ENCODE results near the gene NUPR2.
"Not testable (repeated sequence)": the region's sequence is repeated elsewhere in the genome, so short reads cannot be mapped to it uniquely, and the experiment has no call there.

The NUPR2 gene

DNA sequence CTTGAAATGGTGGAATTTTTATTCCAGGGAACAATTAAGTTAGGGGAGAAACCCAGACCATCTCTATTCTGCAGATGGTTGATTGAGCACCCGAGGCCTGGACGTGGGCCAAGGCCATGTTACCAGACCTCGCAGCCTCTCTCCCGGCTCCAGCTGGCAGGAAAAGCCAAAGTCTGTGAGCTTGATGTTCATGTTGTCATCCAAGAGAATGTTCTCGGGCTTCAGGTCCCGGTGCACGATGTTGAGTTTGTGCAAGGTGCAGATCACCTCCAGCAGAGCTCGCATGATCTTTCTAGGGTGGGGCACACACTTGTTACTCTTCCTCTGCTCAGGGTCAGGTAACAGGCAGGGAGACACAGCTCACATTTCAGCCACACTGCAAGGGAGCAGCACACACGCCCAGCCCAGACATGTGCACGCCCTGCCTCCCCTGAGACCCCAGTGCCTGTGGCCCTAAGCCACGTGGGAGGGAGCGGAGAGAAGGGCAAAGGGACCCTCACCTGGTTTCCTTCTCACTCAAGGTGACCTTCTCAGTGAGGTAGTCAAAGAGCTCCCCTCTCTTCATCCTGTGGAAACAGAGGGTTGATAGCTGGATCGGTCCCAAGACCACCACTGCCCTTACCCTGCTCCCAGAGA, 32.9 kb downstream of the NUPR2 start:
- no peak for DNase-seq

DNA sequence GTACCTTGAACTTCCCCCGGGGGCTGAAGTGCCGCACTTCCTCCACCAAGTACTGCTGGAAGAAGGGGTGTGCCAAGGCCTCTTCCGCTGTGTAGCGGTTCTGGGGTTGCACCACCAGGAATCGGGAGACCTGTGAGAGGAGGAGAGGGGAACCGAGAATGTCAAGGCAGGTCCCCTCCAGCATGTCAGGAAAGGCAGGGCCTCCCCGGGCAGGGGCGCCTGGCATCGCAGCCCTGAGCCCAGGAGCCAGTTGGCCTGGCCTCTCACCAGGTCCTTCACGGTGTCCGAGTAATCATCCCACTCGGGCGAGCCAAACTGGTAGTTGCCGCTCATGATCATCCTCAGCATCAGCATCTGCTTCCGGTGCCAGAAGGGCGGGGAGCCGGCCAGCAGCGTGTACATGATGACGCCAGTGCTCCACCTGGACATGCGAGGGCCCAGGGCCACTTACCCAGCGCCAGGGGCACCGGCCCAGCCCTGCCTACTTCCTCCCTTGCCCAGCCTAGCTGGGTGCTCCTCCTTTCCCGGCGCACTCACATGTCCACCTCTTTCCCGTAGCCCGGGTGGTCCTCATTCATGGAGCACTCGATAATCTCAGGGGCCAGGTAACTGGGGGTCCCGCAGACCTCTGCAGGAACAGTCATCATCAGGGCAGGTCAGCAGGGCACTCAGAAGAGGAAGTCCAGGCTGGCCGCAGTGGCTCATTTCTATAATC, 34.4 kb downstream of the NUPR2 start:
- no peak for DNase-seq

DNA sequence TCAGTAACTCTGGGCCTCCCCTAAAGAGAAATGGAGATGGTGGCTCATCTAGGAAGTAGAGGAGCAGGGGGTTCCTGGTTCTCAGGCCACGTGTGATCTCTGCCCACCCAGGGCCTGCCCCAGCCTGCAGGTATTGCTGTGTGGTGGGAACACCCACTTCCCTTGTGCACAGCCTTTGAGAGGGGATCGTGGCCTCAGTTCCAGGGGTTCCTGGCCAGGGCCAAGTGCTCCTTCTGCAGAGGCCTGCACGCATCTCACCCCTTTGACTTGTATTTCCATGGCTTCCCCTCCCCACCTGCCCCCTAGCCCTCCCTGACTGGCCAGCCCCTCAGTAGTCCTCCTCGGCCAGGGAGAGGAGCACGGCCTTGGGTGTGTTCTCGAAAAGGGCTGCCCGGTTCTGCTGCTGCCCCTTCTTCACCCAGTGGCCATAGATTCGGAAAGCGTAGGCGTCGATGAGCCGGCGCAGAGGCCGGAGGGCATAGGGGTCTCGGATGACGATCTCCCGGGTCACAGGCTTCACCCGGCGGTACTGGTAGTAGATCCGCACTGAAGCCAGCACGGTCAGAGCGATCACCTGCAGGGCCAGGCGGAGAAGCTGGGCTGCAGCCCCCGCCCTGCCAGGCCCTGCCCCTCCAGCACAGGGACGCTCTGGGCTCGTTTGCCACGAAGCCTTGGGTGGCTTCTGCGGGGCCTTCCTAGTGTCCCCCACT, 35.3 kb downstream of the NUPR2 start:
- not testable (repeated sequence) for DNase-seq

DNA sequence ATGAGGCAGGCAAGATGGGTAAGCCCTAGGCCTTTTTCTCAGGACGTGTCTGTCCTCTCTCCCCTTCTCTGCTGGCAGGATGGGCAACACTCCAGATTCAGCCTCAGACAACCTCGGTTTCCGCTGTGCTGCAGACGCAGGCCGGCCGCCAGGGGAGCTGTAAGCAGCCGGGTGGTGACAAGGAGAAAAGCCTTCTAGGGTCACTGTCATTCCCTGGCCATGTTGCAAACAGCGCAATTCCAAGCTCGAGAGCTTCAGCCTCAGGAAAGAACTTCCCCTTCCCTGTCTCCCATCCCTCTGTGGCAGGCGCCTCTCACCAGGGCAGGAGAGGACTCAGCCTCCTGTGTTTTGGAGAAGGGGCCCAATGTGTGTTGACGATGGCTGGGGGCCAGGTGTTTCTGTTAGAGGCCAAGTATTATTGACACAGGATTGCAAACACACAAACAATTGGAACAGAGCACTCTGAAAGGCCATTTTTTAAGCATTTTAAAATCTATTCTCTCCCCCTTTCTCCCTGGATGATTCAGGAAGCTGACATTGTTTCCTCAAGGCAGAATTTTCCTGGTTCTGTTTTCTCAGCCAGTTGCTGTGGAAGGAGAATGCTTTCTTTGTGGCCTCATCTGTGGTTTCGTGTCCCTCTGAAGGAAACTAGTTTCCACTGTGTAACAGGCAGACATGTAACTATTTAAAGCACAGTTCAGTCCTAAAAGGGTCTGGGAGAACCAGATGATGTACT, 36.6 kb downstream of the NUPR2 start:
- DNase-seq = no peak

DNA sequence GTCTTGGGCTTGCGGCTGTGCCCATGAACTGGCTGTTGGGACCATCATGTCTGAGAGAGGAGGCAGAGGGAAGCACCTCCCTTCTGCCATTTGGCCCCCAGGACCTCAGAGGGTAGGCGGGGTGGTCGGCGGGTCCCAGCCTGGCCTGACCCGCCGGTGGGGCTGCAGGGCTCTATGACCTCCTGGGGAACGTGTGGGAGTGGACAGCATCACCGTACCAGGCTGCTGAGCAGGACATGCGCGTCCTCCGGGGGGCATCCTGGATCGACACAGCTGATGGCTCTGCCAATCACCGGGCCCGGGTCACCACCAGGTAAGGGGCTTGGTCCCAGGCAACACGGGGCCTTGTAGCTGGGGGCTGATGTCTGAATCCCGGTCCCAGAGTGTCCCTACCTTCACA, 38.0 kb downstream of the NUPR2 start:
- DNase-seq = no peak

DNA sequence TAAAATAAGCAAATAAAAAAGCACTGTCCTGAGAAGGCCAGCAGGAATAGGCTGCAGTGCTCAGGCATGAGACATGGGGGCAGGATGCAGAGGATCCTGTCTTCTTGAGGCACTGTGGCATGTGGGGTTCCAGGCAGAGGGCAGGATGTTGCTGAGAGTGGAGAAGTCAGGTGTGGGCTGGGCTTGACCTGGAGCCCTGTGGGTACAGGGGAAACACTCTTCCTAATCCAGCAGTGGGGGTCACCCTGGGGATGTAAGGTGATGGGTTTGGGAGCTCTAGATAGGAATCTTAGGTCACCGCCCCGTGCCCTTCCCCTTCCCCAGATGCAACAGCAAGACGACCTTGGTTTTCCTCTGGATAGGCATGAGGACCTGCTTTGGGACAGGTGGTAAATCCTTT, 38.5 kb downstream of the NUPR2 start:
- DNase-seq = no peak

DNA sequence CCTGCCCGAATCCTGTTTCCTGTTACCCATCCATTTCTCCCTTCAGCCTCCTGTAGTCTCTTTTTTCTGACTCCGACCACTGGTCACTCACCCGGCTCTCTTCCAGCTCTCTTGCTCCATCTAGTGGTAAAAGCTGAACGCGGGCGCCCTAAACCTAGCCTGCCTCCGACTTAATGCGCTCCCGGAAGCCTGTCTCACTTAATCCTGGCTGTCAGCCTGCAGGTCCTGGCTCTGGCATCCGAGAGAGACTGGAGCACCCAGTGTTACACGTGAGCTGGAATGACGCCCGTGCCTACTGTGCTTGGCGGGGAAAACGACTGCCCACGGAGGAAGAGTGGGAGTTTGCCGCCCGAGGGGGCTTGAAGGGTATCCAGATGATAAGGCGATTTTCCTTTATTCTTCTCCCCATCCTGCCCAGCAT, 41.8 kb downstream of the NUPR2 start:
- DNase-seq = peak; percentile 70

DNA sequence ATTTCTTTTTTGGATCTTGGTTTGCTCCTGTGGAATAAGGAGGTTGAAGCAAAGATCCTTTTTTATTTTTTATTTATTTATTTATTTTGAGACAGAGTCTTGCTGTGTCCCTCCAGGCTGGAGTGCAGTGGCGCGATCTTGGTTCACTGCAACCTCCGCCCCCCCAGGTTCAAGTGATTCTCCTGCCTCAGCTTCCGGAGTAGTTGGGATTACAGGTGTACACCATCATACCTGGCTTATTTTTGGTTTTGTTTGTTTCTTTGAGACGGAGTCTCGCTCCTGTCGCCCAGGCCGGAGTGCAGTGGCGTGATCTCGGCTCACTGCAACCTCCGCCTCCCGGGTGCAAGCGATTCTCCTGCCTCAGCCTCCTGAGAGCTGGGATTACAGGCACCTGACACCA, 49.8 kb downstream of the NUPR2 start:
- DNase-seq = not testable (repeated sequence)
